Fibroblast of skin of right biceps (primary cell): ENCODE results near the gene PNCK.
A peak's percentile ranks its signal among the peaks of the same experiment; 100 is the strongest.

Experiments used
- DNase-seq: peaks from one replicate; pipeline ENCODE4 v3.0.0-alpha.2; 2013

The PNCK gene

DNA sequence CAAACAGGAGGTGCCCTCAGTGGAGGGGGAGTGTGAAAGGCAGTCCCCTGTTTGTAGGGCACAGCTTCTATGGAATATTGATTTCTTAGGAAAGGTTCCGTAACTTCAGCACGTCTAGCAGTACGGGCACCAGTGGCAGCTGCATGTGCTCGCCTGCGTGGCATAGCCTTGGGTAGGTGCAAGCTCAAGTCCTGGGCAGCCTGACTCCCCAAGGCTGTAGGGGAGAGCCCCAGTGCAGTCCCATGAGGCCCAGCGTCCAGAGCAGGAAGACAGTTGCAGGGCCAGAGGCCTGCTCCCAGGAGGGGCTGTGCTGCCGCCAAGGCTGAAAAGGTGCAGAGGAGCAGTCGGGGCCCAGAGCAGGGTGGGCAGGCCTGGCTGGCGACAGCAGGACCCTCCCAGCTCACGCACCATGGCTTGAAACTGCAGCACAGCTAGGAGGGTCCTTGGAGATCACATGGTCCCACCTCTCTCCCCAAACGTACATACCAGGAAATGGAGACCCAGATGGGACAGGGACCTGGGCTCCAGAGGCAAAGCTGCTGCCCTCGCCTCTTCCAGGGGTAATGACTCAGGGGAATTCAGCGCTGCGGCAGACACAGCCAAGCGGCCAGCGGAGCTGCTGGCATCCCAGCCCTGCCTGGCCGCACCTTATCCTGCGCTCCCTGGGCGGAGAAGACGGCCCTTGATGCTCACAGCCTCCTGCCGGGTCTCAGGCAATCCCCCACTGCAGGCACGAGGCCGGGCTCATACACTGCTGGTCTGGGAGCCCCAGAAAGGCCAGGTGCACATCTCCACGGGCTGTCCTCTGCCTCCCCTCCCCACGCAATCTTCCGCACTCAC lies 32.7 kb downstream of the PNCK start:
- no peak for DNase-seq

DNA sequence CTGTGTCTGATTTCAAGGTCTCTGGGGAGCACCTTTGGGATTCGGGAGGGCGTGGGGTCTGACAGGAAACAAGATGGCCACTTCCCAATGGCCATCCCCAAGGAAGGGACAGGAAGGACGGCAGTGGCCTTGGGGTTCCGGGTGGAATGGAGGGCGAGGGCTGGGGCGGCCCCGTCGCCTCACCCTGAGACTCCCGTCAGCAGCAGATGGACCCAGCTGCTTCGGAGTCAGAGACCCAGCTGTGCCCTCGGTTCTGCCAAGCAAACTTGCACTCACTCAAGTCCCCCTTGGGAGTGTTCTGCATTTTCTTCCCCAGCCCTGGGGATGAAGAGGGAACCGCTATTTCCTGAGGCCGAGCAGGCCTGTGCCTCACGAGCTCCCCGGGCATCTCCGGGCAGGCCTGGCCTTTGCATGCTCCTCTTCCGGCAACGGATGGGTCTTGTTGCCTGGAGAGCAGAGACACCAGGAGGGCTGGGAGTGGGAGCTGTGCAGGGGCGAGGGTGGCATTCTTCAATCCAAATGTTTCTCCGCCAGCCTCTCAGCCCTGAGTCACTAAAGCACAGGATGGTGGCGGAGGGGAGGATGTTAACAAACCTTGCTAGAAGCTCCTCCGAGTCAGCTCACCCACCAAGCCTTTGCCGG lies 33.4 kb downstream of the PNCK start:
- no peak for DNase-seq

DNA sequence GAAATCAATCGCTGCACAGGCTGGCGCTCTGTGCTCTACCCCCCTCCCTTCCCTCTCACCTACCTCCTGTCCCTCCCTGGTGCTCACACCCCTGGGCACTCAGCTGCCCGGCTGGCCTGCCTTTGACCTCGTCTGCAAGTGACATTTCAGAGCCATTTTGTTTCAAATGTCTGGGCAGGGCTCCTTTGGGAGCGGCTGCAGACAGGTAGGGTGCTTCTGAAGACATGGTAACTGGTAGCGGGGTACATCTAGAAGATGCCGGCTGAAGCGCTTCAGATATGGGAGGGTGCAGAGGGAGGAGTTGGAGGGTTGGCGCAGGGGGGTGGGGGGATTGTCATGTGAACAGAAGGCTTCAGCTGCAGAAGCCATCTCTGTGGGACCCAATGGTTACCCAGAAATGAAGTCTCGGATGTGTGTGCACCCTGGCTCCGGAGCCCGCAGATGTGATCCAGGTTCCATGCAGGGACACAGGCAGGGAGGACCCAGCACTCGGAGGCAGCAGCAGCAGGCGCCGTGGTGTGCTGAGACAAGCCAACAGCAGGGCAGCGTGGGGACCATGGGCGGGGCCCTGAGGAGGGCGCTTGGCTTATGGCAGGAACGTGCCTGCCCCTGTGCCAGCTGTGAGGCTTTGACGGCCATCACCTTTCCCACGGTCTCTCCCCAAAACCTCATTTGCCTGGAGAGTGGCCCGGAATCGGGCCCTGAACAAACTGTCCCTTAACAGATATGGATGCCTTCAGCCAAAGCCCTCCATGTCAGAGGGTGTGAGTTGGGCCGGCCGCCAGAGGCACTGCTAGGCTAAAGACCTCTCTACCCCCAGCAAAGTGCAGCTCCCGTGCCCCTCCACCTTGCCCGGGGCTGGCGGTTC lies 34.2 kb downstream of the PNCK start:
- no peak for DNase-seq

DNA sequence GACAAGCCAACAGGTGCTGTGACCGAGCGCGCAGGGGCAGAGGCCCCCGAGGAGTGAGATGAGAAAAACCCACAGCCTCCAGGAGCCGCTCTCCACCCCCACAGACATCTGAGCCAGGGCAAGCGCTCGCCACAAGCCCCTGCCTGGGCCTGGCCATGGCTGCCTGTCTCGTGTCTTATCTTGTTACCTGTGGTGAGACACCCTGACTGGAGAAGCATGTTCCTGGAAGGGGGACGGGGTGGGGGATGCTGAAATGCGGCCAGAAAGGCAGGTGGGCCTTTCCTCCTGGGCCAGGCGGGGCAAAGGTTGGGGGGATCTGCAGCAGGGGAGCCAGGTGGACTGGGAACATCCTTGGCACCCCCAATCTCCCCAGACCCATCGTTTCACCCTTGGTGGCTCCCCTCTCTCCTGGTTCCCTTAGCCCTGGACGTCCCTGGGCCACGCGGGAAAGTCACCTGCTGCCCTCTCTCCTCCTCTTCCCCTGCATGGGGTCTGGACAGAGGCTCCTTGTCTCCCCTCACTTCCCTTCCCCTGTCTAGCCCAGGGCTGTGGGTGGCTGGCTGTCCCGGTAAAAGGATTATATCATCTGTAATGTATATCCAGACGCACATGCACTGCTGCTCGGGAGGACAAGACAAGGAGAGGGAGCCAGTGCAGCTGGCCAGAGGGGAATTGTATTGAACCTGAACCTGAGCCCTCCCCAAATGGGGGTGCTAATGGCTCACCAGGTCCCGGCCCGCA lies 35.0 kb downstream of the PNCK start:
- DNase-seq = no peak

DNA sequence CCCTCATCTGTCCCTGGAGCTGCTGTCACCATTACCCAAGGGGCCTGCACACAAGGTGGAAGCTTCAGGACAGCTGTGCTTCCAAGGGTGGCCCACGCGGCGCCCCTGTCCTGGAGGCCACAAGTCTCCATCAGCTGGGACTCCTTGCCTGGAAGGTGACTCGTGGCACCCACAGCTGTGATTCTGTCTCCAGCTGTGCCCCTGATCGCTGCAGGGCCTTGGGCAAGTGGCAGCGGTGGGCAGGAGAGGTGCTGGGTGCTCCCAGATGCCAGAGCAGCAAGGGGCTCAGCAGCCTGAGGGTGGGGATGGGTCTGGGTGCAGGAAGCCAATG lies 35.6 kb downstream of the PNCK start:
- no peak for DNase-seq

DNA sequence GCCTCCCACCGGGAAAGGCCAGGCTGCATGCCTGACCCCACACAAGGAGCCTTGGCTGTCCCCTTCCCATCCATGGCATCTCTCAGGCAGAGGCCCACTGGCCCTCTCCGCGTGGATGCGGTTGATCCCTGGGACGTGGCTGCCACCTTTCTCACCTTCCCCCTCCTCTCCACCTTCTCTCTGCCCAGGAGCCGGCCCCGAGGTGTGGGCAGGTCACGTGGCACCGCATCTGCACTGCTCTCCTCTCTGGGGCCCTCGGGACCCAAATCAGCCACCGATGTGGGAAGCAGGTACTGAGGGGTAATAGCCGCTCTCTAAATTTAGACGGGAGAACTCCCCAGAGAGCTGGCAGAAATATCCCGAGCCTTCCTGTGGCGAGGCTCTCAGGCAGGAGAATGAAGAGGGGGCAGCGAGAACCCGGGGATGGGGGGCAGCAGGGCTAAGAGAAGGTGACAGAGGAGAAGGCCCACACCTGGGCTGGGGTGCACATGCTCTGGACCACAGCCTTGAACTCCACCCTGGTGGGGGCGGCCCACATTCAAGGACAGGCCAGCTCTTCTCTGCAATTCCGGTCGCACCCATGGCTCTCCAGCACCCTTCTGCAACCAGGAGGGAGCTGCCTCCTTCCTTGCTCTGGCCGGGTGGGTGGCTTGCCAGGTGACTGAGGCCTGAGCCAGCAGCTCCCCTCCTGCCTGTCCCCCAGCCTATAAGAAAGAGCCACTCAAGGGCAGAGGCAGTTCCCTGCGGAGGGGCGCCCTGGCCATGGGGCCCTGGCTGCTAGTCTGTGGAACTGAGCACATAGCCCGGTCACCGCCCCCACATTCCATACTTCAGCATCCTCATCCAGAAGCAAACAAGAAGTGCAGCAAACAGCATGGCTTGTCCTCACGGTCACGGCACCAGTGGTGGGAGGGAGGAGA lies 36.2 kb downstream of the PNCK start:
- no peak for DNase-seq

DNA sequence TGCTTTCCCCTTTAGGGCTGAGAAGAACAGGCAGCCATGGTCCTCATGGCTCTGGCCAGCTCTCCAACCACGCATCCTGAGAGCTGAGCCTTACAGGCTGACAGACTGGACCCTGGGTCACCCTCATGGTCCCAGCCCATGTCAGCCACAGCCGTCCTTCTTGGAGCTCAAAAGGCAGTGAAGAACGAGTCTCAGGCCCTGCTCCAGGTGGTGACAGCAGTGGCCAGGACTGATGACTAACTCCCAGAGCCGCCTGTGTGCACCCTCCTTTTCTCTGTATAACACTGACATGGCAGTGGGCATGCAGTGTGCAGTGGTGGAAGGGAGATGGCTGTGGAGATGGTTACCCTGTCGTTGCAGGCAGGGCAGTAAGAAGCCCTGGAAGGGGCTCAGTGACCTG lies 36.9 kb downstream of the PNCK start:
- DNase-seq = no peak

DNA sequence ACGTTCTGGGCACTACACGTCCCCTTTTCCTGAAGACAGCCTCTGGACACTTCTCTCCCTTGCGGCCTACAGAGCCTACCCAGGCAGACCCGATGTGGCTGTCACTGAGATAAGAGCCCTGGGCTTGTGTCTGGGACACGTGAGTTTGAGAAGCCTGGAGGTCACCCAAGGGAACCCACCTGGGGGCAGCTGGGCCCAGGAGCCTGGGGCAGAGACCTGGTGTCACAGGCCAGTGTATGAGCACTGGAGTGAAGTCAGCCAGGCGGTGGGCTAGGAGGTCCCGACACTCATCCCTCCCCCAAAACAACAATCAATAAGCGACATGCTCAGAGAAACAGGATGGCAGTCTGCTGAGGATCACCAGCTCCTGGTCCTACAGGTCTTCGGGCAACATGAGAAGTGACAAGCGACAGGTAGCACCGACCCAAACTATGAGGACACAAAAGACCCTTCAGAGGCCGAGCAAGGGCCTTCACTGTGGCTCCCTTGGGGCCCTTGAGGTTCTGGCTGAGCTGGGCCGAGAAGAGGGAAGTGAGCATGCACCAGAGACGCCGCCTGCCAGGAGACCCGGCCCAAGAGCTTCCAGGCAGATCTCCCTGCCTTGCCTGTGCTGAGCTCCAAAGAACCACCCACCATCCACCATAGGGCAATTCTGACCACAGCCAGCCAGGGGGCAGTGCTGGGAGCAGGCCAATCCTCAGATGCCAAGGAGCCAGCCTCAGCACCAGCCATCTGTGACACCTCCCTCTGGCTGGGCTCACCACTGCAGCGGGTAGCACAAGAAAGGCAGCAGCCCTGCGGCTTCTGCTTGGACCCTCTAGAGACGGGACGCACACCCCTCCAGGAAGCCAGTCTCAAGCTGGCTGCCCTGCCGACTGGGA lies 37.6 kb downstream of the PNCK start:
- peak; percentile 2 for DNase-seq

DNA sequence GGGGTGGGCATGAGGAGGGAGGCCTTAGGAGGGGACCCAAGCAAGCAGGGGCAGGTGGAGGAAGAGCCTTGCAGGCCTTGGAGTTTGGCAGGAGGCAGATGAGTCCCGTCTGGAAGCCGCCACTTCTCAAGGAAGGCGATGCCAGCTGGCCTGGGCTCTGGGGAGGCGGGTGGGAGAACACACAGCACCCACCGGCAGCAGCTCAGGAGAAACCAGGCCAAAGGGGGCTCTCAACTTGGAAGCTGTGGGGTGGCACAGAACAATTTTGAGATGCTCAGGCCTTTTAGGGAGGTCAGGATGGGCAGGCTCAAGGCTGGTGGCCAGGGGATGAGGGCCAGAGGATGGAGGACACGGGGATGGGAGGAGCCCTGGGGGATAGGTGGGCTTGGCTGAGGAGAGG lies 38.2 kb downstream of the PNCK start:
- DNase-seq = no peak

DNA sequence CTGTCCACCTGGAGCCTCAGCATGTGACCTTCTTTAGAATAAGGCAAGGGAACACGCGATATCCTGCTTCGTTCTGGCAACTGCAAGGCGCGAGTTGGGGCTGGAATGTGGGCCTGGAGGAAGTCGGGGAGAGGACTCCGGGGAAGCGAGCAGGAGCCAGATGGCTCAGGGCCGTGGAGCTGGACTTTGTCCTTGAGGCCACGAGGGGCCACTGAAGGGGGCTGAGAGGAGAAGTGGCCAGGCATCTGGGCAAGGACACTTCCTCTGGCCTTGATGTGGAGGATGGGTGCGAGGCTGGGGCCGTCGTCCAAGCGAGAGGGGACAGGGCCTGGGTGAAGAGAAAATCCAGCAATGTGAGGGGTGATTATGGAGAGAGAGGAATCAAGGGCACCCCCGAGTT lies 38.8 kb downstream of the PNCK start:
- DNase-seq = no peak

DNA sequence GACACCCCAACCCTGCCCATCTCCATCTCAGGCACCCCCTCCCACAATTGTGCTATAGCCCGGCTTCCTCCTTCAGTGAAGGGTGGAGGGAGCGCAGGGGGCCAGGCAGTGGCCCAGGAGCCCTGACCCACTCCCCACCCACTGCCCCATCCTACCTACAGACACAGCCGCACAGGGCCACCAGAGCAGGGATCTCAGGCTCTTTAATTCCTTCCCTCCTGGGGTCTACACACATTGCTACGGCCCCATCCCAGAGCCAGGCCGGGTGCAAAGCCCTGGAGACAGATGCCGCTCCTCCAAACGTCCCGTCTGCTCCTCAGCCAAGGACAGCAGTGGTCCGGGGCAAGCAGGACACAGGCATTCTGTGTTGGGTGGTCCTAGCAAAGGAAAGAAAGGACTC lies 39.4 kb downstream of the PNCK start:
- no peak for DNase-seq

DNA sequence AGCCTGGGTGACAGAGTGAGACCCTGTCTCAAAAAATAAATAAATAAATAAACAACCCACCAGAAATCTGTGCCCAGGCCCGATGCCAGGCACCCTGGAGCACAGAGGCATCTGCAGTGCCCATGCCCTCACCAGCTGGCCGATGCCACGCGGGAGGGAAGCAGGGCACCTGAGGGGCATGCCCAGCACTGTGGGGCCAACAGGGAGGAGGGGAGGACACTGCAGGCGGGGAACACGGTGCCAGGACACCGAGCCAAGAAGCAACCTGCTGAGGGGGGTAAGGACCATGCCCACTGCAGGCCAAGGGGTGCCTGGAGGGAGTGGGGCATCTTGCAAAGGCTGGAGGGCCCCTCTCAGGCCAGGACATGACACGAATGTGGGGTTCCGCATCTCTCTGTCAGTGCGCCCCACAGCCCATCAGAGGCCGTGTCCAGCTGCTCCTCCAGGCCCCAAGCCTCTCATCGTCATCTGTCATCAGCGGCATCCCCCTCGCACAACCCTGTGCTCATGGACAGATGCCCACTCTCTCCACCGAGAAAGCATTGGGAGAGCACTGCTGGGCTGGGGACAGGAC lies 39.9 kb downstream of the PNCK start:
- DNase-seq = no peak

DNA sequence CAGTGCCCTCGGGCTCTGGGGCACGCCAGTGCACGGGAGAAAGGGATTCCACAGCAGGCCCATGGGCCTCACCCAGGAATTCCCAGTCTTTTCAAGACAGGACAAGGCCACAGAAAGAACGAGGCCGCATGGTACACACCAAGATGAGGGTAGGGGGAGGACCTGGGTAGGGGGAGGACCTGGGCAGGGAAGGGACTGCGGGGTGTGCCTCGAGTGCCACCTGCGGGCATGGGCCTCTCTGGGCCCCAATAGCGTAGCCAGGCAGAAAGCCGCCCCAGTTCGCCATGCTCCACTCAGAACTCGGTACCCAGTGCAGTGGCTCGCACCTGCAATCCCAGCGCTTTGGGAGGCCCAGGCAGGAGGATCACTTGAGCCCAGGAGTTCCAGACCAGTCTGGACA lies 40.6 kb downstream of the PNCK start:
- no peak for DNase-seq

DNA sequence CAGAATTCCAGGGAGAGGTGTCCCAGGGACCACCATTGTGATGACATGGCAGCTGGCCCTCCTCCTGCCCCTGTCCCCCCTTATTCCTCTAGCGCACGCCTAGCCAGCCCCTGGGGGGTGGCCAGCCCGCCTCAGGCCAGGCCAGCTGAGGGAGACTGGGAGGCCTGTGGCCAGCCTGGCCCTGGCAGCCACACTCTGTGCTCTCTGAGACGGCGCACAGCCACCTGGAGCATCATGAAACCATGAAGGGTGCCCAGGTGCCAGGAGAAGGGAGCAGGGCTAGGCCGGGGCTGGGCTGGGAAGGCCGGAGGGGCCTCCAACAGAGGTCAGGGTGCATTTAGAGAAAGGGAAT lies 41.0 kb downstream of the PNCK start:
- DNase-seq = no peak

DNA sequence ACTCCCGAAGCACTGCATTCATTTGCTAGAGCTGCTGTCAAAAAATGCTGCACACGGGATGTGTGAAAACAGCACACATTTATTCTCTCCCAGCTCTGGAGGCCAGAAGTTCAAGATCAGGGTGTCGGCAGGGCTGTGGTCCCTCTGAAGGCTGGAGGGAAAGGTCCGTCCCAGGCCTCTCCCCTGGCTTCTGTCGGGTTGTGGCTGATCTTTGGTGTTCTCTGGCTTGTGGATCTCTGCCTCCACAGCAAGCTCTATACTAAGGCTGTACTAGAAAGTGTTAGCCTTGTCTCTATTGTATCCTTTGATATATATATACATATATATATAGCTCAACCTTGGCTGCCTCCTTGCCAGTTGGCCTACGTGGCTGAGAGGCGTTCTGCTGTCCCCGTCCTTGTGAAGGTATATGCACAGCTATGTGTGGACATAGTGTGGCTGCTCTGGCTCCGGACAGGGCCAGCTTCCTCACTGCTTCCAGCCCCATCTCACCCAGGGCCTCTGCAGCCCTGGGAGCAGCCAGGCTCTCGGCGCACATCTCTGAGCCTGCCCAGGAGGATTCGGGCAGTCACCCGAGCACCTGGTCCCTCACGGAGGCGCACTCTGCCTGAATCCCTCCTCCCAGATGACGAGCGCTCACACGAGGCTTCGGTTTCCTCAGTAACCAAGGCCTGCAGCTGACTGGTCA lies 41.6 kb downstream of the PNCK start:
- DNase-seq = no peak

DNA sequence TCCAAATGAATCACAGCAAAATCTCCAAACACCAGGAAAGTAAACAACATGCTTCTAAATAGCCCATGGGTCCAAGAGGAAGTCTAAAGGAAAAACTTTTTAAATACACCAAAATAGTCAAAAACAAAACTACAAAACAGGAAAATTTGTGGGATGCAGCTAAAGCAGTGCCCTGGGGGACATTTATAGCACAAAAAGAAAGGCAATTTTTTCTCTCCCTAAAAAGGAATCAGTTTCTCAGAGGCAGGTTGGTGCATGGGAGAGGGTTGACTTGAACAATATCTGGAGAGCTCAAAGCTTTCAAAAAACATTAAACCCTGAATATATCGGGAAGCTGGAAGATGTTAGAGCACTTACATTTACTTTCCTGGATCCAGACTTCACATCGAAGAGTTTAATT lies 42.3 kb downstream of the PNCK start:
- no peak for DNase-seq

DNA sequence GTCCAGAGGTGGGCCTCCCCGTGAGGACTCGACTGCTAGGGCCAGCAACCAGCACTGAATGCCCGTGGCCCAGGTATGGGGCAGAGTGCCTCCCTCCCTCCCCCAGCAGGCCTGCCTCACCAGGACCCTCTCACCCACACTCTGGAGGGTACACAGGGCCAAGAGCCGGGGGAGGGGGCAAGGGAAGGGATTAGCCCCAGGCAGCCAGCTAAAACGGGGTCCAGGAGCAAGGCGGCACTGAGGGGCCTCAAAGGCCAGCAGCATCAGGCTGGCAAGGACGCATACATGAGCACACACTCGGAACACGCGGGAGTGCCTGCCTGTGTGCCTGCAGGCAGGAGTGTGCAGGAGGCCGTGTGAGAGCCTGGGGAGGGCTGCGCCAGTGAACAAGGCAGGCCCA lies 44.9 kb downstream of the PNCK start:
- DNase-seq = no peak

DNA sequence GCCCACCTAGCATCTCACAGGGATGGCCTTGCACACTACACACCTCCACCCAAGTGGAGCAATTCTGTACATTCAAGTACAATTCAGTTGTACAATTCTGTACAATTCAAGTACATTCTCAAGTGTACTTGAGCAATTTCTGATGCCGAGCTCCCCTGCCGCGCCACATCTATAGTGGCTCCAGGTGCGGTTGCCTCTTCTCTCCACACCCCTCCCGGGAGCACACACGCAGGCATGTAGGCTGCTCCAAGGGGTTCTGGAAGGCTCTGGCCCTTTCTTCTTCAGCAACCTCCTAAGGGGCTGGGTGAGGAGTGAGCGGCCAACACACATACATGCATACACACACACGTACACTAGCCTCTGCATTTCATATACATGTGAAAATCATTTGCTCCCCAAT lies 45.5 kb downstream of the PNCK start:
- no peak for DNase-seq

DNA sequence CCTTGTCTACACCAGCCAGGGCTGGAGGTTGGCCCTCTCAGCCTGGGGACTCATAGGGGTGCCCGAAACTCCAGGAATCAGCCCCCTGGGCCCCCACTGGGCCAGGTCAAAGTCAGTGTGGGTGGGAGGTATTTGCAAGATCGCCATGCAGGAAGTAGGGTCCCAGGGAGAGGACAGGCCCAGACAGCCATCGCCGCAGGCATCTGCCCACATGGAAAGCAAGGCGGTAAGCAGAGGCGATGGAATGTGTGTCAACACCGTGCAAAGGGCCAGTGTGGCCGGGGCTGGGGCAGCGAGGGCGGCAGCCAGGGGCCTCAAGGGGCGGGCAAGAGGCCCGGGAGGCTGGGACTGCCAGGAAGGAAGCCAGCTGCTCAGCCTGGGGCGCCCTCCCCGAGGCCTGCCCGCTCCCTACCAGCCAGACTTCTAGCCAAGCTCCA lies 45.9 kb downstream of the PNCK start:
- DNase-seq = no peak
